Activated CD4-positive, CD25-positive, alpha-beta regulatory T cell (primary cell): ENCODE data around the gene RBMS1.
"Not testable (repeated sequence)": the region's sequence is repeated elsewhere in the genome, so short reads cannot be mapped to it uniquely, and the experiment has no call there.

Experiments
- DNase-seq, 4 experiments: peaks; one replicate each; lab custom pipeline; 2025; lab: John Stamatoyannopoulos, UW

Gene RBMS1

DNA sequence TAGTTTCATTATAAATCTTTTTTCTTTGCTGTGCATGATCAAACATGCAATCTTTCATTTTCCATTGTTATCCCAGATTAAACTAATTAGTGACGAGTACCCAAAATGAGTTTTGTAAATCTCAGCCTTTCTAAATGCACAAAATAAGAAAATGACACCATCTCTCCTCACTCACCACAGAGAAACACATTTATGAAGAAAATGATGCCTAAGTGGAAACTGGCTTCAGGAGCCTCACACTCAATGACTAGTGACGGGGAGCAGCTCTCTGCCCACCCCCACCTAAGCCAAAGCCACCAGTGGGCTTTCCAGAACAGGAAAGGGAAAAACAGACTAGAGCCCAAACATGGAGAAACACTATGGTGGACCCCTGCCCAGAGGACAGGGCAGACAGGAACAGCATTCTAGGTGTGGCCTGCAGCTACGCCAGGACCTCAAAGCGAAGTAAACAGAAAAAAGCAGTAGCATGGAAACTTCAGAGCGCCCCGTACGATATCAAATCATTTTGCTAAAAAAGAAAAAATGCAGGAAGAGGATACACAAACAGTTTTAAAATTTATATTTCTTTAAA lies 113.5 kb downstream of the RBMS1 start:
- no peak for DNase-seq

- no peak for DNase-seq
Measured at GRCh38 chr2:160379399-160379798, 114.2 kb downstream of the RBMS1 start.

GRCh38 chr2:160377204-160377995 lies 116.2 kb downstream of the RBMS1 start:
- DNase-seq, result no peak

- DNase-seq, result no peak
Measured at GRCh38 chr2:160376576-160376975, 117.0 kb downstream of the RBMS1 start.

- no peak for DNase-seq
Measured at GRCh38 chr2:160375802-160376469, 117.7 kb downstream of the RBMS1 start.

- no peak for DNase-seq
Measured at GRCh38 chr2:160375037-160375436, 118.6 kb downstream of the RBMS1 start.

GRCh38 chr2:160373666-160374065 lies 119.9 kb downstream of the RBMS1 start:
- DNase-seq, result no peak

- no peak for DNase-seq
Measured at GRCh38 chr2:160373263-160373662, 120.3 kb downstream of the RBMS1 start.

GRCh38 chr2:160372585-160372984 lies 121.0 kb downstream of the RBMS1 start:
- no peak for DNase-seq

- no peak for DNase-seq
Measured at GRCh38 chr2:160372010-160372356, 121.6 kb downstream of the RBMS1 start.

GRCh38 chr2:160371251-160372009 lies 122.2 kb downstream of the RBMS1 start:
- no peak for DNase-seq

DNA sequence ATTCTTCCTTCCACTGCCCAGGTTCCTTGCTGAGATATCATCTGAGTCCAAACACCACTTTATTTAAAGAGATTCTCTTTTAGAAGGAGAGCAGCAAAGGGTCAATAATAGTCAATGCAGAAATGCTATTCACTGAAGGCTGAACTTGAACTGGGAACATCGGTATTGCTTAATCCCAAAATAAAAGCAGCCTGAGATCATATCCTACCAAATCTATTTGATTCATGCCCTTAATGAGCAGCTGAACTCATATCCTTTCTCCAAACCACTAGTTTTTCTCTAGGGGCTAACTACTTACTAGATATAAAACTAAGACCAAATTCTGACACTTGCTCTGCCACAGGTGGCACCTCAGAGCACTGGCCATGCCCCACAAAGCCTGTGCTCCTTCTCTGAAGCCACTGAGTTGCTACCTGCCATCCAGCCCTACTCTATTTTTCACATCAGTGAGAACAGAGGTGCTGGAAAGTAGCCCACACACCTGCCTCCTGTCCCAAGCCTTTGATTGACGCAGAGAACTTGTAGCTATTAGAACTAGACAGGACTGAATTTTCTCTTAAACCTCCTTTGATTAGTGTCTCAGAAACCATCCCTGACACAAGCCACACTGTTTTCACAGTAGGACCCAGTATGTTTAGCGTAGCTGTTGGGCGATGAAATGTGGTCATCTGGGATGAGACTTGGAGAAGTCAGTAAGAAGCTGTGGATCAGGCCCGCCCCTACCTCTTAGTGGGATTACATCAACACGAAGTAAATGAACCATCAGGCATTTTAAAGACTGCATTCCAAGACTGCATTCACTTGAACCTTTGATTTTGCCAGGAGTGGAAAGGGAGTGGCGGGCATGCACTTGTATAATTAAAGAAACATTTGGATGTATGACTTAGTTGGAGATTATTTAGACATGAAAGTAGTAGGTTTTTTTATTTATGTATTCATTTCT lies 124.3 kb downstream of the RBMS1 start:
- DNase-seq, result no peak

GRCh38 chr2:160367887-160368286 lies 125.7 kb downstream of the RBMS1 start:
- DNase-seq, result no peak

DNA sequence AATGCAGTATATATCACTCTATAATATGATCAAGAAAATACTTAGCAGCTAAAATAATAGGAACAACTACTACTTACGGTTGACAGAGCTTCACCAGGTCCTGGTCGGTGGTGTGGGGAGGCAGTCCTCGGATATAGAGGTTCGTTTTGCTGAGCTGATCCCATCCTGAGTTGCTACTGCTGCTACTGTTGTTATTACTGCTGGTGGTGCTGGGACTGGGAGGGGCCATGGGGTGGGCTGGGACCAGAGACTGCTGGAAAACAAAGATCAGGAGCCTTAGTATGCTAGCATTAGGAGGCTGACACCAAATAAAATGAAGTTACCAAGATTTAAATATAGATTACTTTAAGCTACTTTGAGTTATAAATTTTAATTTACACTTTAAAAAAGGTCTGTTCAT lies 126.5 kb downstream of the RBMS1 start:
- DNase-seq, result not testable (repeated sequence)

DNA sequence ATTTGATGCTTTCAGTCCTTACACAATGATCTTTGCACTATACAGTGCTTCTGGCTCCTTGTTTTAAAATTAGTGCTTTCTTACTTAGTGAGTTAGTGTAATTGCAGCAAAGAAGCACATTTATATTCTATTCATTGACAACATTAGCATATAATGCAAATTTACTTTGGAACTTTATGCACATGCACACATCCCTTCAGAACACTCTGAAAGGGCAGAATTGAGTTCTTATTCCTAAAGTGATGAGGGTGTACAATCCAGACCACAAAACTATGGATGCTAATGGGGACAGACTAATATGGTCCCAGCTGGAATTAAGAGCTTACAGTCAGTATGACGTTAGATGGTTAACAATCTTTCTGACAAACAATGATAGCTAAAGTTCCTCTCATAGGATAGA lies 127.1 kb downstream of the RBMS1 start:
- DNase-seq, result no peak

DNA sequence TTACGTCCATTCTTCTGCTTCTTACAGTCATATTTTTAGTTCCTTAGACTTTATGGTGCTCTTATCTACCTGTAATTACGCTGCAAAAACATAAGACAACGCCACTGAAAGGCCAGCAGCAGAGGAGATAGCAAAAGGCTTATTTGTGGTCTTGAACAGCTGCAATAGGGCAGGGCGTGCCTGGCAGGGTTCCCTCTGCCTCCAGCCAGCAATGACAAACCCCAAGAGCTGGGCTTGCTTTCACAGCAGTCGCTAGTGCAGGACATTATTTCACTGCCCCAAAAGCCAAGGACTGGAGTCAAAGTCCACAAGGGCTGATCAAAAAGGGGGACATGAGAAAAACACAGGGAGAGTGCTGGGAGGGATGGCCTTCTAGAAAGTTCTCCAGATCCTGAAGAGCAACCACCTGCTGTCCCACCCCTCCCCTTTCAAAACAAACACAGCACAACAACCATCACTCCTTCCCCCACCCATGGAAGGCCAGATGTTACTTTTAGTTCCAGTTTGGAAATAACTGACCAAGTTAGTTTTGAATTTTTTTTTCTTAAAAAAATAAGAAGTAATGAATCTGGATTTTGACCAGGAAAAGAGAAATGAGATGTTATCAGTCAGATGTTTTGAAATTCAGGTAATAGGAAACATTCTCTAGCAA lies 127.8 kb downstream of the RBMS1 start:
- DNase-seq, result no peak

GRCh38 chr2:160364364-160364763 lies 129.2 kb downstream of the RBMS1 start:
- DNase-seq, result no peak

DNA sequence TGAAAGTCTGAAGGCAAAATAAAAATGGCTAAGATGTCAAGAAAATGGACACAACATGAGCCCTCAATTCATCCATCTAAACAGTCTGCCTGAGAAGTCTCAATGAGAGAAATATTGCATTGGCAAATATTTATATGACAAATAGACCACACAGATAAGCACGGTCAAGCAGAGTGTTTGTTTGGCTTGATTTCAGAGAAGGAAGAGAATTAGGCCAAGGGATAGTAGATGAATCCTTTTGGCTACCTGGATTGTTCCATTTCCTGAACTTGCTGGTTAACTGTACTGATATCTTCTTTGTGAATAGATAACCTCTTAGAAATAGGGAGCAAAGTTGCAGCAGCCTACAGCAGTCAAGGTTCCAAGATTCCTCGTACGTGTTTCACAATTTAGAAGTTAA lies 129.6 kb downstream of the RBMS1 start:
- no peak for DNase-seq

GRCh38 chr2:160363055-160363454 lies 130.6 kb downstream of the RBMS1 start:
- no peak for DNase-seq

DNA sequence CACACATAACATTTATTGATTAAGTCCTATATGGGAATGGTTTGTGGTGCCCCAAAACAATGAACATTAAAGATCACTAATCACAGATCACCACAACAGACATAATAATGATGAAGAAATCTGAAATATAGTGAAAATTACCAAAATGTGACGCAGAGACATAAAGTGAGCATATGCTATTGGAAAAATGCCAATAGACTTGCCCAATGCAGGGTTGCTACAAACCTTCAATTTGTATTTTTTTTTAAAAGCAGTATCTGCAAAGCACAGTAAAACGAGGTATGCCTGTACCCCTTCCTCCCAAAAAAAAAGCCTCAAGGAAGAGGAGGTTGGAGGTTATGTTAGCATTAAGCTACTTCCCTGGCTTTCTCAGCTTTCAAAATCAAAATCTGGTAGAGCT lies 131.1 kb downstream of the RBMS1 start:
- no peak for DNase-seq

DNA sequence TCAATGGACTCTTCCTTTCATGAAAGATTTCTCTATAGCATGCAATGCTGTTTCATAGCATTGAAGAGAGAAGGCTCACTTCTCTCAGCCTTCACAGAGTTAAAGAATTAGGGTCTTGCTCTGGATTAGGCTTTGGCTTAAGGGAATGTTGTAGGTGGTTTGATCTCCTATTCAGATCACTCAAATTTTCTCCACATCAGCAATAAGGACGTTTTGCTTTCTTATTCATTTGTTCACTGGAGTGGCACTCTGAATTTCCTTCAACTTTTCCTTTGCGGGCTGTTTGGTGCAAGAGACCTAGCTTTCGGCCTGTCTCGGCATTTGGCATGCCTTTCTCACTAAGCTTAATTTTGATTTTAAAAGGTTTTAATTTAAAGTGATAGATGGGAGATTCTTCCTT lies 131.6 kb downstream of the RBMS1 start:
- no peak for DNase-seq
